WERI-Rb-1 (cell line): ENCODE results near the gene ERI3.
A peak's percentile ranks its signal among the peaks of the same experiment; 100 is the strongest.

ENCODE experiments used
- DNase-seq: peaks from one replicate; pipeline ENCODE4 v3.0.0-alpha.2; 2020
- H3K27ac ChIP-seq: fragments of 250-450 bp; sonication (Bioruptor Pico); 2 replicates; pipeline ENCODE4 v1.5.1; 2020; ENCODE audit warnings: mild to moderate bottlenecking, moderate library complexity
- H3K27me3 ChIP-seq: fragments of 250-450 bp; sonication (Bioruptor Pico); 2 replicates; pipeline ENCODE4 v1.5.1; 2021; ENCODE audit warnings: mild to moderate bottlenecking, low read depth, moderate library complexity; ENCODE audit not compliant: insufficient read depth, severe bottlenecking
- H3K36me3 ChIP-seq: fragments of 250-450 bp; sonication (Bioruptor Pico); 2 replicates; pipeline ENCODE4 v1.5.1; 2020; ENCODE audit warnings: mild to moderate bottlenecking, moderate library complexity
- H3K4me3 ChIP-seq: 2 replicates; pipeline ENCODE4 v1.5.1; 2011; ENCODE audit warnings: low read depth, mild to moderate bottlenecking, control low read depth, low read length
- H3K9me3 ChIP-seq: fragments of 250-450 bp; sonication (Bioruptor Pico); 2 replicates; pipeline ENCODE4 v1.5.1; 2021; ENCODE audit warnings: mild to moderate bottlenecking, moderate library complexity; ENCODE audit not compliant: severe bottlenecking
- CTCF ChIP-seq: IDR thresholded peaks from 2 replicates; pipeline ENCODE4 v1.5.1; 2011; ENCODE audit warnings: low read depth, mild to moderate bottlenecking, control low read depth, inconsistent platforms, low read length

The ERI3 gene

DNA sequence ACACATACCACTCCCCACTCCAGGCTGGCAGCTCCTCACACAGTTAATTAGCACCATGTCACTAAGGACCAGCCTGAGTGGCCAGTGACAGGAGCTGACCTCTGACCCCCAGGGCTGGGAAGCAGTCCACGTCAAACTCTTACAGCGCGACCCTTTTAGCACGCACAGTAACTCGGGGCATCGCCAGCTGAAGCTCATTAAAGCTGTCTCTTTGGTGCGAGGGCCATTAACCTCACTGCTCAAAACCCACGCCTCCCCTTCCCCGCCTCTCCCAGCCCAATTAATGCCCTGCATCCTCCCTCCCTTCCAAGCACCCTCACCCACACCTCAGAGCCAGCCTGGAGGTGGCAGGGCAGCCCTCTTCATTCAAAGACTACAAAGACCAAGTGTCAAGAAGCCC is 110.1 kb downstream of the ERI3 start:
- DNase-seq = no peak
- peaks cover 18% of the 10 kb centered on the region for H3K36me3 ChIP-seq
- H3K27me3 ChIP-seq = no peaks in the 10 kb centered on the region
- TF ChIP-seq CTCF = no peak
- H3K27ac ChIP-seq = no peak overlapping the region
- H3K4me3 ChIP-seq = no peak overlapping the region
- no peaks in the 10 kb centered on the region for H3K9me3 ChIP-seq

DNA sequence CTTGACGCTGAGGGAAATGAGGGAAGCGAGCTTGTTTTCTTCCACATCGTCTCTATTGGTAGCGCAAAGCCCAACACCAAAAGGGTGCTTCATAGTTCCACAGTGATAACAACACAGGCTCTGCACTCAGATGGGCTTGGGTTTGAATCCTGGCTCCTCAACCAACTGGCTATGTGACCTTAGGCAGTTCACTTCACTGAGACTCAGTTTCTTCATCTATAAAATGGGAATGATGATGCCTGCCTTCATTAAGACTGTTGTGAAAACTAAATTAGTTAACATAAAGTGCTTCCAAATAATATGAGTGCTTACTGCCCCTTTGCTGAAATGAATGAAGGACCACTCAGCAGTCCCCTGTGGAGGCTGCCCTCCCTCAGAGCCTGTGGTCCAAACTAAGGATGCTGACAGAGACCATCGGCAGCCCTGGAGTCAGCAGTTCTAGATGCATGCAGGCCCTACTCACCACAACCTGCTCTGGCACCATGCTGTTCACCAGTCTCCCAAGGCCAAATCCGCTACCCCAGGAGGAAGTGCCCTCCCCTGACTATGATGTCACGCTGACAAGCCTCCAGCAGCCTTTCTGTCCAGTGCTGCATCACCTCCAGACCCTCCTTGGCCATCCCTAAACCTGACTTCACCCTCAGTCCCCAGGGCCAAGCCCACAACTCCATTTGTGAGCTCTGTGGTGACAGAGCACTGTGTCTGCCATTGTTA is 111.1 kb downstream of the ERI3 start:
- Histone ChIP-seq H3K36me3 (peaks cover 19% of the 10 kb centered on the region), H3K27me3 (no peaks in the 10 kb centered on the region), H3K27ac (no peak overlapping the region), H3K4me3 (no peak overlapping the region), H3K9me3 (no peaks in the 10 kb centered on the region)
- no peak for DNase-seq
- no peak for TF ChIP-seq CTCF

GRCh38 chr1:44242746-44243145 is 112.3 kb downstream of the ERI3 start:
- TF ChIP-seq CTCF = no peak
- Histone ChIP-seq H3K9me3 (no peaks in the 10 kb centered on the region), H3K27ac (no peak overlapping the region), H3K27me3 (no peaks in the 10 kb centered on the region), H3K36me3 (peaks cover 19% of the 10 kb centered on the region), H3K4me3 (no peak overlapping the region)
- DNase-seq = no peak

DNA sequence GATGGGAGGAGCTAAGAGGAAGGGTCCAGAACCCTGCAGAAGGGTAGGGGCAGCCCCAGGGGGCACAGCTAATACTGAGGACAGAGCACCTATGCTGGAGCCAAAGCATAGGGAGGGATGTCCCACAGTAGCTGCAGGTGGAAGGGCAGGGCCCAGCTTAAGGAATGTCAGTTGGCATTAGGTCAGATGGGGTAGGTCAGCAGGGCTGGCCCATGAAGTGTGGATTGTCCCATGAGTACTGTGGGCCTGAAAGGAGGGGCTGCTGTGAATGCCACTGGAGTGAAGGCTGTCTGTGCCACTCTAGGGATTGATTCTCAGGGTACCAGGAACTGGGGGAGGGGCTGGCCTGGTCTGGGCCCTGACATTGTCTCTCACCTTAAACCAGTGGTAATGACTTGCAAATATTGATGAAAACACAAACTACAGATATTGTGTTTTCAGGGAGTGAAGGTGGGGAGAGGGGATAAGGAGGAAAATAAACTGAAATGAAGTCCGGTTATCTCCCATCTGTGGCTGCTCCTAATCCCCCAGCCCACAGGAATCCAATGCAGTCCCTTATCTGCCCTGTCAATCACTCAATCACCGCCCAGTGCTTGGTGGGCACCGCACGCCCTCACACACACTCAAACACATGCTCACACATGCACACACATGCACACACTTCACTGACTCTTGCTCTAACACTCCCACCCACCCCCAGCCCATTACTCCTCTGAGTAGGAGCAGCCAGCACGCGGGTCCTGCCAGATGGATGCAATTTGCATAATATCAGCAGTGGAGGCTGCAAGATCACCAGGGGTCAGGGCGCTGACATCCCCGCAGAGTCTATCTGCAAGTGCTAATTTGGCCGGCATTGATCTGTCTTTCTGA is 114.0 kb downstream of the ERI3 start:
- H3K36me3 ChIP-seq = peaks cover 14% of the 10 kb centered on the region
- no peak overlapping the region for H3K4me3 ChIP-seq
- TF ChIP-seq CTCF = no peak
- H3K9me3 ChIP-seq = no peaks in the 10 kb centered on the region
- DNase-seq = peak; percentile 45
- peak overlapping the region; percentile 26 for H3K27ac ChIP-seq
- H3K27me3 ChIP-seq = no peaks in the 10 kb centered on the region

- H3K27ac ChIP-seq = peak overlapping the region; percentile 26
Measured at GRCh38 chr1:44239961-44240371, 115.1 kb downstream of the ERI3 start.

More at GRCh38 chr1:44239961-44240371, 115.1 kb downstream of the ERI3 start:
- H3K4me3 ChIP-seq = no peak overlapping the region
- H3K9me3 ChIP-seq = no peaks in the 10 kb centered on the region
- no peaks in the 10 kb centered on the region for H3K27me3 ChIP-seq
- peaks cover 14% of the 10 kb centered on the region for H3K36me3 ChIP-seq
- TF ChIP-seq CTCF = no peak
- no peak for DNase-seq
